GM12891 (cell line): ENCODE measurements around the gene STK35.
A peak's percentile ranks its signal among the peaks of the same experiment; 100 is the strongest.

Experiments
- DNase-seq: peaks from one replicate; pipeline ENCODE4 v3.0.0; 2011; ENCODE audit warnings: low spot score; ENCODE audit not compliant: insufficient read length
- FAIRE-seq: peaks from 2 replicates; lab custom pipeline; 2011; peaks lifted over from hg19 to GRCh38; lab: Jason Lieb, UNC
- PAX5 ChIP-seq: IDR thresholded peaks from 2 replicates; pipeline ENCODE4 v1.6.1; 2011; ENCODE audit warnings: low read length, moderate library complexity, mild to moderate bottlenecking; ENCODE audit not compliant: insufficient read depth, severe bottlenecking
- POLR2A ChIP-seq: IDR thresholded peaks from 2 replicates; pipeline ENCODE4 v1.6.1; 2011; ENCODE audit warnings: low read depth, low read length, control low read depth
- POLR2AphosphoS5 ChIP-seq: IDR thresholded peaks from 2 replicates; pipeline ENCODE4 v1.6.1; 2011; ENCODE audit warnings: low read depth, low read length, control low read depth
- POU2F2 ChIP-seq: IDR thresholded peaks from 2 replicates; pipeline ENCODE4 v1.6.1; 2011; ENCODE audit warnings: low read depth, mild to moderate bottlenecking, control low read depth, low read length, moderate library complexity
- SPI1 ChIP-seq: IDR thresholded peaks from 2 replicates; pipeline ENCODE4 v1.6.1; 2011; ENCODE audit warnings: low read depth, low read length, control low read depth
- TAF1 ChIP-seq: IDR thresholded peaks from 2 replicates; pipeline ENCODE4 v1.6.1; 2011; ENCODE audit warnings: low read depth, low read length, control low read depth

STK35 gene

DNA sequence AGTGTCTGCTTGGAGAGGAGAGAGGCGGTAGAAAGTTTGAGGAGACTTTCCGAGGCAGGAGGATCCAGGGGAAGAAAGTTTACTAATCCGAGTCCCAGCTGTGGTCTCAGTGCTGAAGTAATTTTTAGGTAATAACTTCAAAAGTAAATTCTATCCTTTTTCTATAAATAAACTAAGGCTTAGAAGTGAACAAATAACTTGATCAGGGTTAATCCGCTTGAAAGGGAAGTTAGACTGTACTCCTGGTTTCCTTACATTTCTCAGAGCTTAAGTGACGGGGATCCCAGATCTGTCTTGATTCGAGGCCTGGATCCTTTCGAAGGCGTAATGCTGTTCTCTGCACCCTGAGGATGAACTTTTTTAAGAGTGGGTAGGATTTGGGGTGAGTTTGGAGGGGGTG is 2.6 kb downstream of the STK35 start:
- no peak for FAIRE-seq
- no peak for TF ChIP-seq SPI1
- no peak for TF ChIP-seq TAF1
- no peak for TF ChIP-seq POLR2A
- no peak for TF ChIP-seq PAX5
- TF ChIP-seq POU2F2: no peak
- TF ChIP-seq POLR2AphosphoS5: no peak
- DNase-seq: no peak

DNA sequence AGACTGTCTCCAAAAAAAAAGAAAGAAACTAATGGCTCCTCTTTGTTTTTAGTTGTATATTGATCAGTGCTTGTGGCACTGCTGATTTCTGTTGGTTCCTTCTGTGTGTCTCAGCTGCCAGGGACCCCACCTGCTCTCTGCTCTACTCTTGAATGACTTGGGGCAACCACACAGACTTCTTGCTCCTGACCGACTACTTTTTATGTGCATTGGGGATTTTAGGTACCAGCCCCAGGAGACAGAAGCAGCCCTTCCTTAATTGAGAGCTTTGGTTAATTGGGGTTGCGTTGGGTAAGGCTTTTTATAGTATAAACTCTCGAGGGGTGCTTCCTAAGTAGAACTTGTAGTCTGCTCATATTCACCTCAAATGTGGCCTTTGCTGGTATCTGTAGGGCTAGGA is 6.9 kb downstream of the STK35 start:
- TF ChIP-seq TAF1 (no peak), POU2F2 (no peak), PAX5 (no peak), POLR2A (no peak), SPI1 (no peak), POLR2AphosphoS5 (no peak)
- DNase-seq: no peak
- FAIRE-seq: no peak

DNA sequence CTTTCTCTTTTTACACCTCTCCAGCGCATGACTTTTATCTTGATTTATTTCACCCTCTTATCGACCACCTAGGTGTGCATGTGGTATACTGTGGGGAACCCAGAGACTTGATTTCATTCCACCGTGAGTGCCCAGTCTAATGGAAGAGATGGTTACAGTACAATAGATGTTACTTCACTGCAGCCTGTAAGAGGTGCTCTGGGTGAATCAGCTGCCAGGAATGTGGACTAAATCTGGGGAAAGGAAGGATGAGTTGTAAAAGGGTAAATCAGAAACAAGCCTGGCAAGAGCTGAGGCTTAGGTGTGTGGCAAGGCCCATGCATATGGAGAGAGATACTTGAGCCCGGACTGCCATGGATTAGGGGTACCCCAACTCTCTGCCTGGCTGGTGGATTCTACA is 7.4 kb downstream of the STK35 start:
- FAIRE-seq: no peak
- DNase-seq: no peak
- TF ChIP-seq POU2F2 (no peak), PAX5 (no peak), POLR2AphosphoS5 (no peak), TAF1 (no peak), POLR2A (no peak), SPI1 (no peak)

DNA sequence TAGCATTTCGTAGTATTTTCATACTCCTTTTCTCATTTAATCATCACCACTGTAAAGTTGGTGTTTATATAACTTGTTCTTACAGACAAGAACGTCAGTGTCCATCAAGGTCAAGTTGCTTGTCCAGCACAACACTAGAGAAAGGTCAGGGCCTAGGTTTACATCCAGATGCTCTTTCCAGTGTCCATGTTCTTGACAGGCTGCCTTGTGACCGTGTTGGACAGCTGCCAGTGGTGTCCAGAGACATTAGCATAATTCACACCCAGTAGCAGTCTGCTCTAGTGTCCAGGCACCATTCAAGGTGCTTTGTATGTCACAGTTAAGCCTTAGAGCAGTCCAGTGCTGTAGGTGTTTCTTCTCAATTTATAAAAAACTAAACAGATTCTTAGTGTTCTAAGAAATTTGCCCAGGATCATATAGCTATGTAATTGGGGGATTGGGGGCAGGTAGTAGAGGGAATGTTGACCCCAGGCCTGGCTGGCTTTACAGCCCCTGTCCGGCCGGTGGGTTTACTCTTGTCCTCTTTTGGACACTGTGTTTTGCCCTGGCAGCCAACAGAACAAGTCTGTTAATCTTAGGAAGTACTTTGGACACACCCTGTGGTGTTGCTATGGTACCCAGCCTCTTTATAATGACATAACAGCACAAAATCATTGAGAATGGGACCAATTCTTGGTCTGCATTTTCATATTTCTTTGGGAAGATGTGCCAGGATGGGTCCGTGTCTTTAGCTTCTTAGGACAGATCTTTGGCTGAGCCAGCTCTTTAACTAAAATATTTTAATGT is 8.0 kb downstream of the STK35 start:
- no peak for TF ChIP-seq PAX5
- TF ChIP-seq SPI1: no peak
- no peak for TF ChIP-seq TAF1
- TF ChIP-seq POLR2AphosphoS5: no peak
- no peak for TF ChIP-seq POLR2A
- no peak for TF ChIP-seq POU2F2
- FAIRE-seq (no peak), DNase-seq (no peak)

DNA sequence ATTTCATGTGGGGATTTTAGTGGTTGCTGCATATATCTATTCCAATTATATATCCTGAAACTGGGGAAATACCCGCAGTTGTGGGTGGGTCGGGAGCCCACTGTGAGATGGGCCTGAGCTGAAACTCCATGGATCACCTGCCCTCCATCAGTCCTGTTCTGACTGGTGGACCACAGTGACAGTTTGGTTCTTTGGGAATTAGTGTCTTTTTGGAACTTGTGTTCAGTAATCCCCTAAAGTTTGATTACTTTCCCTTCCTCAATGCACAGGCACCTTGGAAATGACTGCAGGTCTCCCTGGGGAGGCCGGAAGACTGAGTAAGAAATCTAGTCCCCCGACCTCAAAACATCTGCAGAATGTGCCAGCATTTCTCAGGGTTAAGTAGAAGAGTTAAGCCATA is 11.3 kb downstream of the STK35 start:
- no peak for DNase-seq
- no peak for FAIRE-seq
- TF ChIP-seq SPI1: no peak
- no peak for TF ChIP-seq POLR2A
- no peak for TF ChIP-seq POLR2AphosphoS5
- no peak for TF ChIP-seq POU2F2
- no peak for TF ChIP-seq TAF1
- no peak for TF ChIP-seq PAX5

DNA sequence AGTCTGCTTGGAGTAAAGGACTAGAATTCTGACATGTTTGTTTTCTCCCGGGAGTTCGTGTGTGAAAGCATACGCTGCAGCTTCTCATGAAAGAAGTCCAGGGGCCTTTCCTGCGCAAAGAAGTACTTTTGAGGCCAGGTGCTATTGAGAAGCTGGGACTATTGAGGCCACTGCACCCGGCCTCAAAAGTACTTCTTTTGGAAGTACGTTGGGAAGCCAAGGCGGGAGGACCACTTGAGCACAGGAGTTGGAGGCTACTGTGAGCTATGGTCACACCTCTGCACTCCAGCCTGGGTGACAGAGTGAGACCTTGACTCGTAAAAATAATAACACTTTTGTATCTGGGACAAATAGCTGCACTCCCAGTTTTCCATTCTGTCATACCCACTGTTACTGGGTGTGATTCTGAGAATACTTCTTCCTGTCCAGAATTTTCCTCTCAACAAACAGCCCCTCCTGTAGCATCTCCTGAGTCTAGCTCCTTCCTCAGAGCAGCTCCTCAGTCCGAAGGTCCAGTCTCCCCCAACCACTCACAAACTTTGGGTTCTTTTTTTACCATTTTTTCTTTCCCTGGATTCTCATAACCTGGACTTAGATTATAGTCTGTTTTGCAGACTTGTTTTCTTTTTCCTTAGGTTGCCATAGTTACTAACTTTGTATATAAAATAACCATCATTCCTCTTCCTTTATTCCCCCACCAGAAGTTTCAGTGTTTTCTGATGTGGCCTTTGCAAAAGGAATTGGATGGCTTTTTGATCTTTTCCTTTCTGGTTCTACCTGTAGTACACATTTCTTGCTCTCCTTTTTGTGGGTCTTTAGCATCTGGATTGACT is 12.7 kb downstream of the STK35 start:
- TF ChIP-seq POLR2A (no peak), TAF1 (no peak)
- DNase-seq (no peak), FAIRE-seq (no peak)

DNA sequence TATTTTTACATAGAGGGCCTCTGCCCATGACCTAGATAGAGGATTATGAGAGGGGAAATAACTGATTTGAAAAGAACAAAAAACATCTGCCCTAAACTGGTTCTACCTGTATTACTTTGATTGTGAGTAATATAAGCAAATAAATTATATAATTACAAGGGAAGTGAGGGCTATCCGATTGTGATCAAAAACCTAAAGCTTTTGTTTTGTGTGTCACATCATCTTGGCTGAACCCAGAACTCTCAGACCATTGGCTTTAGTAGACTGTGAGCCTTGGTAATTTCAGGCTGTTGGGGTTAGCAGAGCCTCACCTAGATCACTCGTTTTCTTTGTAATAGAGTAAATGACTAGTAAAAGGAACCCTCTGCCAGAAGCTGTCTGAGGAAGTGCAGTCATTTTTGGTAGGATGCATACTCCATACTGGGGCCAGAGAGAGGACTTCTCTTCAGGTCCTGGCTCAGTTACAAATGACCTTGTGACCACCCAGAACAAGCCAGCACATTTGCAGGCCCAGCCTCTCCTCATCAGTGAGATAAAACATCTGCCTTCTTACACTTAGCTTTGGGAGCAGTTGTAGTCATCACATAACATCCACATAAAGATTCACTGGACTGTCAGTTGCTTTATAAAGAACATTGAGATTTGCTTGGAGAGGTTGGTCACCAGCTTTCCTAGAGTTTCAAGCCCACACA is 13.5 kb downstream of the STK35 start:
- no peak for TF ChIP-seq POLR2AphosphoS5
- no peak for TF ChIP-seq TAF1
- TF ChIP-seq SPI1: no peak
- TF ChIP-seq POU2F2: no peak
- FAIRE-seq (no peak), DNase-seq (no peak)

DNA sequence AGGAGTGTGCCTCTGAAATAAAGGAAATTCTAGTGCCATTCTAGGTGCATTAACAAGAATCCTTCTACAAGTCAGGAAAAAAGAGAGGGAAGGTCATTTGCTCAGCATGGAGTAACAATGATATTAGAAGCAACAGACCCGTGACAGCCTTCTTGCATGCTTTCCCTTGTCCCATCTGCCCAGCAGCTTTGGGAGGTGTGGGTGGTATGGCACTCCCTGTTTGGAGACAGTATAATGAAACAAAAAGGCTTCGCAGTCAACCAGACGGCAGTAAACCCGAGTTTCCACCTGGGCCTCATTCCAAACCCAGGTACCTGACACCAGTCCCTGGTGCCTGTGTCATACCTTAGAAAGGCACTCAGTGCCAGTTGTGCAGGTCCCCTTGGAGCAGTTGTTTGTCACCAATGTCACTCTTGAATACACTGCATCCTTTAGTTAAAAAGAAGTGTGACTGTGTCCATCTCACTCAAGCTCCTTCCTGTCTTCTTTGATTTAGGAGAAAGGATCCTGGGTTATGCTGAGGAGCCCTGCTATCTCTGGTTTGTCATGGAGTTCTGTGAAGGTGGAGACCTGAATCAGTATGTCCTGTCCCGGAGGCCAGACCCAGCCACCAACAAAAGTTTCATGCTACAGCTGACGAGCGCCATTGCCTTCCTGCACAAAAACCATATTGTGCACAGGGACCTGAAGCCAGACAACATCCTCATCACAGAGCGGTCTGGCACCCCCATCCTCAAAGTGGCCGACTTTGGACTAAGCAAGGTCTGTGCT is 14.7 kb downstream of the STK35 start:
- FAIRE-seq: no peak
- no peak for DNase-seq
- no peak for TF ChIP-seq POU2F2
- TF ChIP-seq TAF1: no peak
- TF ChIP-seq POLR2AphosphoS5: no peak
- TF ChIP-seq SPI1: no peak
- TF ChIP-seq POLR2A: no peak
- no peak for TF ChIP-seq PAX5

DNA sequence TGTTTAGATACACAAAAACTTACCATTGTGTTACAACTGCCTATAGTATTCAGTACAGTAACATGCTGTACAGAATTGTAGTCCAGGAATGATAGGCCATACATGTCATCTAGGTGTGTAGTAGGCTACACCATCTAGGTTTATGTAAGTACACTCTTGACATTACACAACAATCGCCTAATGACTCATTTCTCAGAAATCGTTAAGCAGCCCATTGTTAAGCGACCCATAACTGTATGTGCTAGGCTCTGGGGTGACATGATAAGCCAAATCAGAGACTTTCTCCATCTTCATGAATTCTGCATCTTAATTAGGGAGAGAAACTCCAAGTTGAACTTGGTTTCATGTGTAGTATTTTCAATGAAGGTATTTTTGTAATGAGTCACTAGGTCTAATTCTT is 17.2 kb downstream of the STK35 start:
- DNase-seq (no peak), FAIRE-seq (peak; percentile 48)
- TF ChIP-seq POU2F2 (no peak), POLR2A (no peak), SPI1 (no peak), TAF1 (no peak)
